GM21529 (cell line): Measurements from ENCODE around the gene SH3TC1.
A peak's percentile ranks its signal among the peaks of the same experiment; 100 is the strongest.

ENCODE experiments used
- ATAC-seq: cut with Tn5 transposase; IDR thresholded peaks from one replicate; pipeline ENCODE4 v1.9.1; 2021; ENCODE audit not compliant: unreplicated experiment

The SH3TC1 gene

DNA sequence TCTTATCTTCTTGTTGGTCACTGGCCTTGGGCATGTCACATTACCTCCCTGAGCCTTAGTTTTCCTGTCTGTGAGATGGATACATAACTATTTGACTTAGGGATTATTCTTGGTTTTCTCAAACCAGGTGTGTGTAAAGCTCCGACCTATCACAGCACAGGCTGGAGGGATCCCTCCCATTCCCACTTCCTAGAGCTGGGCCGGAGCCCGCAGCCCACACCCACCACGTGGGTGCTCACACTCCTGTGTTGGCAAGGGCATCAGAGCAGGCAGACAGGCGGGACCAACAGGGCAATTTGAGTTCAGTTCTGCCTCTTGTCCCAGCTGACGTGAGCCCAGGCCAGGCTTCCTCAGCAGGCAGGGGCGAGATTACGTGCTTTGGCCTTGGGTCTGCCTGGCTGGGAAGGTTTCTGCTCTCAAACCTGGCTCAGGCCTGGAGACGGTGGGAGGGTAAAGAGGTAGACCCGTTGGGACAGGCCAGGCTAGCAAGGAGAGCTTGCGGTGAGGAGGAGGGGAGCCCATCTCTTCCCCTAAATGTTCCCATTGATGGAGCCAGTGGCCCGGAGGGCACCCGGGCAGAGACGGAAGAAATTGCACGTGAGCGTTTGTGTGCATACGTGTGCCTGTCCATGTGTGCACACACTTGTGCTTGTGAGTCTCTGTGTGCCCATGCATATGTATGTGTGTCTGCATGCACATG is 734 bp upstream of the SH3TC1 start:
- peak; percentile 2 for ATAC-seq

DNA sequence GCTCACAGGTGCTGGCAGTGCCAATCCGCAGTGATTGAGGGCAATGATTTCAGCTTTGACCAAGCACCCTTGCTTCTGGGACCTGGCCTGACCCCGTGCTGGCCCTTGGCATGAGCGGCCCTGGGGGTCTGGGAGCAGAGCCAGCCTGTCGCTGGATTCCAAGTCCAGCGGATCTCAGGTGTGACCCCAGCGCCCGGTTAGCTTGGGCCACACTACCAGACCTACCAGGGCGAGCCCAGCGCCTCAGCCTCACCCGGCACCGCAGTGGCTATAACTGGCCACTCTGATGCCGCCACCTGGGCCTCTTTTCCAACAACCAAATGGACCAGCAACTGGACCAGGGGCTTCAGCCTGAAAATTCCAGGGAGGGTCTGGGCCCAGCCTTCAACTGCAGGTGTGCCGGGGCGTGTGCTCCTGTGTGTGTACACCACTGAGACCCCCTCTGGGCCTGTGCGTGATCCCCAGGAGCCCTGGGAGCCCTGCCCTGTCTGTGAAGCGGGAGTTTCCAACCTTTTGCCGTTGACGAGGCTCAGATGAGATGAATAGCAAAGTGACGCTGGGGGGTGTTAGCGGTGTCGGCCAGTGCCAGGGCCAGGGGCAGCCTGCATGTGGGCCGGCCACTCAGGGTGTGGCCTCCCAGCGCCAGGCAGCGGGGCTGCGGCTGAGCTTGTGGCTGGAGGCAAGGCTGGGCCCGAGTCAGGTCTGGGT is 658 bp downstream of the SH3TC1 start:
- peak; percentile 5 for ATAC-seq

DNA sequence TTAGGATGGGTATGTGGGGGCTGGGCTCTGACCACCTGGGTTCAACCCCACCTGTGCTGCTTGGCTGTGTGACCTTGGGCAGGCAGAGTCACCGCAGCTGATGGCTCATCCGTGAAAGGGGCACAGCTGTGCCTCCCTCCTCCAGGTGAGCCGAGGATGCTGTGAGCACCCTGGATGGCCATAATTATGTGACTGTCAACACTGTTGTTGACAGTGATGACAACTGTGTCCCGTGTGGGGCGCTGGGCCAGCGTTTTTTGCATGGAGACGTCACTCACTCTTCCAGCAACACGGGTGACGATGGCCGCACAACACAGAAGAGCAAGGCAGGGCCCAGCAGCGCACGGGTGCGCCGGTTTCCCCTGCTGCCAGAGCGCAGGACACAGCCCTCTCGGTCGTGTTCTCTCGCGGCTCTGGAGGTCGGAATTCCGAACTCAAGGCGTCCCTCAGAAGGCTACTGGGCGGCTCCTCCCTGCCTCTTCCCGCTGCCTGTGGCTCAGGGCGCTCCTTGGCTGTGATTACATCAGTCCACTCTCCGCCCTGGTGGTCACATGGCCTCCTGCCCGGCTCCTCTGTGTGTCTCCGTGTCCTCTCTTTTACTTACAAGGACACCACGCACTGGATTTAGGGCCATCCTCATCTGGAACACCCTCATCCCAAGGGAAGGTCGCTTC is 1.3 kb downstream of the SH3TC1 start:
- peak; percentile 14 for ATAC-seq

DNA sequence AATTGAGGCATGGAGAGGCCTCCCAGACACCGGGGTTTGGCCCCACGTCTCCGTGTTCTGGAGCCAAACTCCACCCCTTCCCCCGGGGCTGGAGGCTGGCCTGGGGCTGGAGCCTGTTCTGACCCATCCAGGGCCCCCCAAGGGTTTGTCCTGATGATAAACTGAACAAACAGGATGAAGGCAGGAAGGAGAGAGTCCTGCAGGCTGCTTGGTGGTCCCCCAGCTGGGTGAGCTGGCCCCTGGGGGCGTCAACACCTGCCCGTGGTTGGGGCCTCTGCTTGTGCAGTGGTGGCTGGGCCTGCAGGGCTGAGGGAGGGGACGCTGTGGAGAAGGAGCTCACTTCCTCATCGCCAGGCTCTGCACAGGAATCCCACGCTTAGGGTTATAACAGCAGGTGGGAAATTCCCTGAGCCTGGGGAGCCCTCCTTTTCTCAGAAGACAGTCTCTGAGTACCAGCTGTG is 2.3 kb downstream of the SH3TC1 start:
- peak; percentile 53 for ATAC-seq

DNA sequence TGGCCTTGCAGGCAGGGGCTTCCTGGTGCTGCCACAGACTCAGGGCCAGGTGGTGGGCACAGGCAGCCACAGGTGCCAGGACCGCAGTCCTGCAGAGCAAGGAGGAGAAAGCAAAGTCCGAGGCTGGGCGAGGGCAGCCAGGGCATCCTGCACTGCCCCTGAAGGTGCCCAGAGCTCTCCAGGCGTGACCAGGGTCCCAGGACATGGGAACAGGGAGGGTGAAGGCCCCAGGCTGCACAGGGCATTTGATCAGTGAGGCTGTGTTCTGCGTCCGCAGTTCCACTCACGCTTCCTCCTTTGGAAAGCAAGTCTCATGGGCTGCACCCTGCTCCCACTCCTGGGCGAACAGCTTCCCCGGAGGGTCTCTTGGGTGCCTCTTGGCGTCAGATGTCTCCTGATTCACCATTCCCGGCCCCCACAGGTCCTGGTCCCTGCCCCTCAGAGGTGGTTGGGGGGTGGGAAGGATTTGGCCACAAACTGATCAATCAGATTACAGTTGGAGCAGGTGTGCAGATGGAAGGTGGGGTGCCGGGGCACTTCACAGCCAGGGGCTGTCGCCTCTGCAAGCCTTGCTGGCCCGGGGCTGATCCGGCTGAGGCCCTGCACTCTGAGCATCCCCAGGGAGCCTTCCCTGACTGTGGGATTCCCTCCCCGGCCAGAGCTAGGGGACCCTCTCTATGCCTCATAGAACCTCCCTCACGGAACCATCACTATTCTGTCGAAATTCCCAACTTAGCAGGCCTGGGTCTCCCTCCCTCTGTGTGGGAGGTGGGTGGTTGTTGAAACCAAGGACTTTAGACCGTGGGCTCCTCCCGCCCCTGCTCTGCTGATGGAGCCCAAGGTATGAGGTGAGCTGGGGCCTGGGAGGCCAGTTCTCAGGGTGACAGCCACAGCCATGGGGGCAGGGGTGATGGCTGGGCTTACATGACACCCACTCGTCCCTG is 3.3 kb downstream of the SH3TC1 start:
- ATAC-seq: no peak

DNA sequence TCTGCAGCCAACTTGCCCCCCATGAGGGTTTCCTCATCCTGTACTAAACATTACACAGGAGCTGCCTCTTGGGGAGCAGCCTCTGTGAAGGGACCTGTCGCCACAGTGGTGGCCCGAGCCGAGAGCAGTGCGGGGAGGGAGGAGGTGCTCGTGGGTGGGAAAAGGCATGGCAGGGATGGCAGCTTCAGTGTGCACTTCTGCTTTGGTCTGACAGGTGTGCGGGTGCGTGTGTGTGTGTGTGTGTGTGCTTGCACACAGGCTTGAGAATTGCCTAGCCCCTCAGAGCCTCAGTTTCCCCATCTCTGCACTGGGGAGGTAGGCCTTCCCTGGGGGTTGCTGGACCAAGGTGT is 3.9 kb downstream of the SH3TC1 start:
- no peak for ATAC-seq

DNA sequence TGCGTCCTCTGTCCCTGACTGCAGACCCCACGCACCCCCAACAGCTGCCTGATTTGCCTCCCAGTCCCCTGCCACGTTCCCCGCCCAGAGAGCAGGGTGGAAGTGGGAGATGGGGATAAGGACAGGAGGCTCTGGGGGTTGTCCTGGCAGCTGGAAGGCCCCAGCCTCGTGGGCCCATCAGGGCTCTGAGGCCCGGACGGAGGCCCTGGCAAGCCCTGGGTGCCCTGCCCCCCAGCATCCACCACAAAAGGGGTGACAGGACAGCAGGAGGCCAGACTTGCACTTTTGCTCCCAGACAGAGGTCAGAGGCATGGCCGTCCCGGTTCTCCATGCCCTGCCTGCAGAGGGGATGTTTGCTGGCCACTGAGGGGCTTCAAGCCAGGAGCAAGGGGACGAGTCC is 4.7 kb downstream of the SH3TC1 start:
- ATAC-seq: no peak

DNA sequence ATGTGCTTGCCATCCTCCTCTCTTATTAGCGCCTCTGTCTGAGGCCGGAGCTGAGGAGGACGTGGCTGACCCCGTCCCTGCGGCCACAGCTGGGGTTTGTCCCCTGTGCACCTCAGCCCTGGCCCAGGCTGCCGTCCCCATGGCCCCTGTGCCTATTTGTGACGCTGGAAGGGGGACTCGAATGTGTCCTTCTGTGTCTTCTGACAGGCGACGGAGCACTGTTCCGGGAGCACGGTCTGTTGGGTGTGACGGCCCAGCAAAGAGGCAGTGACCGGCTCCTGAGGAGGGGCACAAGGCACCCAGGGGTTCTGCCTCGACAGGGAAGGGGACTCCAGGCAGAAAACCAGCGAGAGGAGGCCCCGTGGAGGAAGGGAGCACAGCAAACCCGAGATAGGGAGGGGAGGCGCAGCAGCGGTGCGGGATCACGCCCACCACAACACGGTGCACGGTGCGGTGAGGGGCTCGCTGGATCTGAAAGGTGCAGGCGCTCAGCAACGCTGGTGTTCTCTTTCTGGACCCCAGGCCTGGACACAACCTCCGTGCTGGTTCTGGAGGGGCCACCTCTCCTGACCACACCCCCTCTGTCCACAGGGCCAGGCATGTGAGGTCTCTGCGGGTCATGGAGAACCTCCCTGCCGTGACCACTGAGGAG is 5.6 kb downstream of the SH3TC1 start:
- no peak for ATAC-seq

DNA sequence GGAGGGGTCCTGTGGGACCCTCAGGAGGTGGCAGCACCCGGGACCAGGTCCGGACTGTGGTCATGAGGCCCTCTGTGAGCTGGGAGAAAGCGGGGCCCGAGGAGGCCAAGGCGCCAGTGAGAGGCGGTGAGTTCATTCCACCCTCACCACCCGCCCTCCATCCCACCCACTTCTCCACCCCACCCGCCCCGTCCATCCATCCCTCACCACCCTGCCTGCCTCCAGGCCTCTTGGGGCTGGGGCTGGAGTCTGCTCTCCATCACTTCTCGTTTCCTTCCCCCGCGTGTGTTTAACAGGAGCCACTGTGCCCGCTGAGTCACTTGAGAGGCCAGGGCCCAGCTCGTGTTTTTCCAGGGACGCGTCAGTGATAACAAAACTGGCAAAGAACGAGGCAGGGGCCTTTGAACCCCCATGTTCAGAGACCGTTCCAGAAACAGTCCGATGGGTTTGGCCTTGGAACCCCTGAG is 6.2 kb downstream of the SH3TC1 start:
- ATAC-seq: no peak

DNA sequence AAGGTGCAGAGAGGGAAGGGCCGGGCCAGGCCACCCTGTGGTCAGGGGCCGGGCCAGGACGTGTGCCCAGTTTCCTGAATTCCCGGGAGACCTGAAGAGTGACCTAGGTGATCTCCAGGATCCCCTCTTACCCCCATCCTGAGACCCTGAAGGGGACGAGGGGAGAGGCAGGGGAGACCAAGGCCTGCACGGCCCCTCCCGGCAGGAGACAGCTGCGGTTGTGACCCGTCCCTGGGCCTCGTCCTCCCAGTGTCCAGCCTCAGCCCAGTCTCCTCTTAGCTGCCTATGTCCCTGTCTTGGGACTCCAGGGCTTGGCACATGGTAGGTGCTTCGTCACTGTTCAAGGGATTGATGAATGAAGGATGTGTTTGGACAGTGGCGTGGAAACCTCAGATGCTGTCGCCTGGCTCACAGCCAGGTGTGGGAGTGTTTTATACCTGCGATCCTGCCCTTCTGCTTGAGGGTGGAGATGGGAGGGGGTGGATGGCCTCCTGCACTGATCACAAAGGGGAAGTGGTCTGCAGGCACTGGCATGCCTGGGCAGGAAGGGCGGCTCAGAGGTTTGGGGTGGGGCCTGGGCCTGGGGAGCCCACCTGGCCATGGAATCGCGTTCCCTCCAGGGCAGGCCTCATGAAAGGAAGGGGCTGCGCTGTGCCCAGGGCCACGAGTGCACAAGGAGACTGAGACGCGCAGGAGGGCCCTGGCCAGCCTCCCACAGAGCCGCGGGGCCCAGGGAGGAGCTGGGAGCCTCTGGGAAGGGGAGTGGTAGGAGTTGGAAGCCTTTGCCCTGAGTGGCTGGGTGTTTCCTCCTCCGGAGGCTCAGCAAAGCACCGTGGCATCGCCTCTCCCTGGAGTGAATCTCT is 6.9 kb downstream of the SH3TC1 start:
- ATAC-seq: no peak

DNA sequence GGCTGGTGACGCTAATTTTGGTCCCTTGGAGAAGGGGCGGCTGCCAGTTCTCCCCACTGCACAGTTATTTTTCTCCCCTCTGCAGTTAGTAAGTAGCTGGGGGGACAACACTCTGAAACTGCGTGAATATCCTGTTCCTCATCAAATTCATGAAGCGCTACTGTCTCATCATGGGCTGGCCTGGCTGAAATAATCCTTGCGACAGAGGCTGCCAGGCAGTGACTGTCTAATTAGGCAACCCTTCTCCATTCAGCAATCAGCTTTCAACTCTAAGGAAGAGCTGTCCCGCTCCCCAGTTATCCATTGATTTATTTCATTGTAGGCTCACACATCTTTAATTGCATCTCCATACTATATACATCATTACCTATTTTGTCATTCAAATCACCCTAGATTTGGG is 8.2 kb downstream of the SH3TC1 start:
- no peak for ATAC-seq

DNA sequence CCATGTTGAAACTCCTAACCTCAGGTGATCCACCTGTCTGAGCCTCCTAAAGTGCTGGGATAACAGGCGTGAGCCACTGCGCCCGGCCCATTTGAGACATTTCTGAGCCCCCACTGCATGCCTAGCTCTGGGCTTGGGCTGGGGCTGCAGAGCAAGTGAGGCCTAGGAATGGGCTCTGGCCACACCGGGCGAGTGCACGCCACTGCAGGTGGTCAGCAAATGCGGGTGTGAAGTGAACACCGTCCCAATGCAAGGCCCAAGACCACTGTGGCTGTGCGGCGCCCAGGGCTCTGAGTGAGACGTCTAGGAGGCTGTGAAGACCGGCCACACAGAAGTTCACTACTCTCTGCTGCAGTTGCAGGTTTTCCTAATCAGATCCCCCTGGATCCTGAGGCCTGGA is 9.5 kb downstream of the SH3TC1 start:
- no peak for ATAC-seq

DNA sequence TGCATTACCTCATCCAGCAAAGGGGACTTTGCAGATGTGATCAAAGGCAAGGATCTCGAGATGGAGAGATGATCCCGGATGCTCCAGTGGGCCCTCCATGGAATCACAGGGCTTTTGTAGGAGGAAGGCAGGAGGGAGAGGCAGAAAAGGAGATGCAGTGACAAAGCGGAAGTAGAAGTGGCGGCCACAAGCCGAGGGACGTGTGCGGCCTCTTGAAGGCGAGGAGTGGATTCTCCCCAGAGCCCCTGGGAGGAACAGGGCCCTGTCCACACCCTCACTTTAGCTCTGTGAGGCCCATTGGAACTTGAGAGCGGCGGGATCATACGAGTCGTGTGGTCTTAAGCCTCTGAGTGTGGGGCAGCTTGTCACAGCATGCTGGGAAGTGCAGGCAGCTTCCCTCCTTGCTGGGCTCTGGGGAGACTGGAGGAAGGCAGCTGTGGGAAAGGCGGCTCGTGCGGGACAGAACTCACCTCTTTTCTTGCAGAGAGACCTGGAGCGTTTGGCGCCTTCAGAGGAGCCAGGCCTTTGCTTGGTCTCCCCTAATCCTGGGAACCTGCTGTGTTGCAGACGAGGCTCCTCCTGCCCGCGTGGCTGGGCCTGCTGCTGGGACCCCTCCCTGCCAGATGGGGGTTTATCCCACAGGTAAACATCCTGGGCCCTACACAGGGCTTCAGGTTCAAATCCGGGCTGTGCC is 10.2 kb downstream of the SH3TC1 start:
- no peak for ATAC-seq

DNA sequence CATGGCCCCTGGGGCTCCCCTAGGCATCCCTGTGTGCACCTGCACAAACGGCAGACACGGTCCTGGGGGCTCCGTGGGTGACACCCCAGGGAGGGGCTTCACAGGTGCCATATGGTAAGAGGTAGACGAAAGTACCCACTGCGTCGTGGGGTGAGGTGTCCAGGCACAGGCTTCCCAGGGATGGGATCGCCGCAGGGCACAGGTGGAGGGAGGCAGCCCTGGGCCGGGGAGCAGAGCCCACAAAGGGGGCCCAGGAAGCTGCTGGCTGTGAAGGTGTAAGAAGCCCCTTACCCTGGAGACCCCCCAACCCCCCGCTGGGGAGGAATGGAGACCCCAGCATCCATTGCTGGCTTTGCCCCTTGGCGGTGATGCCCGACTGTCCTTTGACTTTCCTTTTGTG is 10.9 kb downstream of the SH3TC1 start:
- no peak for ATAC-seq

DNA sequence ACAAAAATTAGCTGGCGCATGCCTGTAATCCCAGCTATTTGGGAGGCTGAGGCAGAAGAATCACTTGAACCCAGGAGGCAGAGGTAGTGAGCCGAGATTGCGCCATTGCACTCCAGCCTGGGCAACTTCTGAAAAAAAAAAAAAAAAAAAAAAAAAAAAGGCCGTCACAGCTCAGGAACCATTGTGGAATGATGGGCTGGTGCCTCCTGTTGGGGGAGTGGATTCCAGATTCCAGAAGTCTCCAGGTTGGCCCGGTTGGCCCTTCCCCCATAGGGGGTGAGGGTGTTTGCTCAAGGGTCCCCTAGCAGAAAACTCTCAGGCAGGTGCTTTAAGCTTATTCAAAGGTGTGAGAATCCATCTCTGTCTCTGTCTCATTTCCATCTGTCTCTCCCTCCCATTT is 11.5 kb downstream of the SH3TC1 start:
- no peak for ATAC-seq

DNA sequence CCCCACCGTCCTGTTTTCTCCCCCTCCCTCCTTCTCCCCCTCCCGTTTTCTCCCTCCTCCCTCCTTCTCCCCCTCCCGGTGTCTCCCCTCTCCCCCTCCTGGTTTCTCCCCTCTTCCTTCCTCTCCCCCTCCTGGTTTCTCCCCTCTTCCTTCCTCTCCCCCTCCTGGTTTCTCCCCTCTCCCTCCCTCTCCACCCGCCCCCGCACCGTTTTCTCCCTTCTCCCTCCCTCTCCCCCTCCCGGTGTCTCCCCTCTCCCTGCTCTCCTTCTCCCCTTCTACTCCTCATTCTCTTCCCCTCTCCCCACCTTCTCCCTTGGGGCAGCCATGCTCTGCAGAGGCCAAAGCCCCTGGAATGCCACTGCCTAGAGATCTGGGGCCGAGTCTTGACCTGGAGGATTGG is 12.2 kb downstream of the SH3TC1 start:
- ATAC-seq: no peak

DNA sequence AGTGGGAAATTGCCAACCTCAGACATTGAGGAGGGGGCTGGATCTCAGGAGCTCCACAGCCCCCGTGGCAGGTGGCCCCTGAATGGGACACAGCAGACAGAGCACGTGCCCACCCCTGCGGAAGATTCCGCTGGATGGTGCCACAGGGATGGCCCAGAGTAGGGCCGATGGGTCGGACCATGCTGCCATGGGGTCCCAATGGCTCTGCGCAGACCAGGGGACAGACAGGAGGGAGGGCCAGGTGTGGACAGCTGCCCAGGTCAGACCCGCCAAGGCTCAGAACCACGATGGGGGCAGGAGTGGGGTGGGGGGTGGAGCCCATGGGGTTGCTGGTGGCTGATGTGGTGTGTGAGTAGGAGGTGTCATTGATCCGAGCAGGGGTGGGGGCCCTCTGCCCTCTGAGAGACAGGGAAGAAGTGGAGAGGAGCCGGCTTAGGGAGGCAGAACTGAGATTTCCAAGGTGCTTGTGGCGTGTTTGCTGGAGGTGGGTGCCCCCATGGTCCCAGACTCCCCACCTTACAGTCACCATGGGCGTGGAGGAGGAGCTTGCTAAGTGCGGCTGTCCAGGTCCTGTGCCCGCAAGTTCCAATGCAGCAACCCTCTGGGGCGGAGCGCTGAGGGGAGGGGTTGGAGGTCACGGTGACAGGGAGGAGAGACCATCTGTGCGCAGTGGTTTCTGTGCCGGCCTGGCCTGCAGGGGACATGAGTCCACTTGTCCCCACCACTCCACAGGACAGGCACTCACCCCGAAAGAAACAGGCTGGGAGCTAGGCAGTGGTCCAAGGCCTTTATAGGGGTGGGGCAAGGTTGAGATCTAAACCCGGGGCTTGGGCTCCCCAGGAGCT is 12.9 kb downstream of the SH3TC1 start:
- no peak for ATAC-seq

DNA sequence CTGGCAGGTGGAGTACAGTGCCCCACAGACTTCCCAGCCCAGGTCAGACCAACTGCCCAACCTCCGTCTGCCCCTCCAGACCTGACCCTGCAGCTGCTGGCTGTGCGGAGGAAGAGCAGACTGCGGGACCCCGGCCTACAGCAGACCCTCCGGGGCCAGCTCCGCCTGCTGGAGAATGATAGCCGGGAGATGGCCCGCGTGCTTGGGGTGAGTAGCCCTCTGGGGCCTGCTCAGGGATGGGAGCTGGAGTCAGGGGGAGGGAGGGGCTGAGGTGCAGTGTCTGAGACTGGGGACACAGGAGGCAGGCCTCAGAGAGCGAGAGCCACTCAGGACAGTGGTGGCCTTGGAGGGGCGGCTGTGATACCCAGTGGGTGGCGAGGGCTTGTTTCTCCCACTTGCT is 13.5 kb downstream of the SH3TC1 start:
- ATAC-seq: no peak
